H1 (cell line): Measurements from ENCODE around the gene ST8SIA3. TPM values are rescaled to one million over a fixed set of nuclear protein-coding genes. Genes with fewer than 3 reads are reported as not detected.
A peak's percentile ranks its signal among the peaks of the same experiment; 100 is the strongest.

ENCODE experiments used
- CTCF ChIA-PET: fragments of 300-600 bp; sonication (Branson Sonifier 250); formaldehyde crosslinking; loops from one replicate; lab custom pipeline; 2021; ENCODE audit not compliant: partially characterized antibody; lab: Charles Lee
- POLR2A ChIA-PET: fragments of 300-600 bp; sonication (Branson Sonifier 250); formaldehyde crosslinking; loops from one replicate; lab custom pipeline; 2021; ENCODE audit warnings: inconsistent platforms; ENCODE audit not compliant: partially characterized antibody; lab: Charles Lee
- DNase-seq, 2 experiments: peaks; one replicate each; pipeline versions ENCODE4 v3.0.0 to v3.0.0-alpha.2; 2010 to 2022; ENCODE audit warnings: low spot score in 2 of 2, low read depth in 1 of 2, mixed read lengths in 1 of 2
- FAIRE-seq: peaks from 2 replicates; lab custom pipeline; 2011; peaks lifted over from hg19 to GRCh38; lab: Jason Lieb, UNC
- H2AFZ ChIP-seq: 2 replicates; pipeline ENCODE4 v1.8.1; 2012; ENCODE audit warnings: low read length, inconsistent platforms
- H2AK5ac ChIP-seq: 2 replicates; pipeline ENCODE4 v1.6.1; 2013; ENCODE audit warnings: low read depth, low read length
- H2BK120ac ChIP-seq: replicated peaks from 2 replicates; pipeline ENCODE3; 2013; ENCODE audit warnings: low read depth, low read length, inconsistent platforms
- H2BK12ac ChIP-seq: 2 replicates; pipeline ENCODE4 v1.6.1; 2013; ENCODE audit warnings: low read depth, low read length
- H2BK15ac ChIP-seq: 2 replicates; pipeline ENCODE4 v1.6.1; 2013; ENCODE audit warnings: low read length
- H2BK20ac ChIP-seq: 2 replicates; pipeline ENCODE4 v1.6.1; 2013; ENCODE audit warnings: low read length
- H2BK5ac ChIP-seq: 2 replicates; pipeline ENCODE4 v1.6.1; 2013; ENCODE audit warnings: low read depth, low read length
- H3K14ac ChIP-seq: 2 replicates; pipeline ENCODE4 v1.6.1; 2013; ENCODE audit warnings: inconsistent platforms; ENCODE audit not compliant: insufficient read length
- H3K18ac ChIP-seq: 2 replicates; pipeline ENCODE4 v1.6.1; 2013; ENCODE audit warnings: low read length; ENCODE audit errors: extremely low read depth
- H3K23ac ChIP-seq: 2 replicates; pipeline ENCODE4 v1.6.1; 2013; ENCODE audit warnings: inconsistent platforms; ENCODE audit not compliant: insufficient read length
- H3K23me2 ChIP-seq: 2 replicates; pipeline ENCODE4 v1.6.1; 2013; ENCODE audit warnings: low read depth, low read length
- H3K27ac ChIP-seq: 2 replicates; pipeline ENCODE4 v1.6.1; 2011; ENCODE audit warnings: low read depth, low read length, inconsistent platforms
- H3K27me3 ChIP-seq, 4 experiments: replicated peaks in 1 of 4; 1 replicate in 1 of 4; 2 replicates in 3 of 4; pipeline versions ENCODE4 v1.6.1 to v1.8.1; 2011 to 2013; ENCODE audit warnings: low read length in 3 of 4, mild to moderate bottlenecking in 3 of 4, inconsistent platforms in 2 of 4, mixed read lengths in 2 of 4, moderate library complexity in 1 of 4; ENCODE audit not compliant: control insufficient read depth in 3 of 4, insufficient read depth in 3 of 4; ENCODE audit errors: extremely low read depth in 1 of 4
- H3K36me3 ChIP-seq, 4 experiments: 2 replicates each; pipeline versions ENCODE4 v1.6.1 to v1.8.1; 2011 to 2013; ENCODE audit warnings: mild to moderate bottlenecking in 4 of 4, low read length in 3 of 4, moderate library complexity in 2 of 4, control low read depth in 1 of 4, inconsistent platforms in 1 of 4; ENCODE audit not compliant: insufficient read depth in 4 of 4, control insufficient read depth in 2 of 4
- H3K4ac ChIP-seq: replicated peaks from 2 replicates; pipeline ENCODE3; 2013; ENCODE audit warnings: low read length, low read depth, mixed read lengths, inconsistent platforms; ENCODE audit not compliant: insufficient read length
- H3K4me1 ChIP-seq, 4 experiments: replicated peaks in 1 of 4; 1 replicate in 1 of 4; 2 replicates in 3 of 4; pipeline versions ENCODE4 v1.6.1 to v1.8.1; 2011 to 2013; ENCODE audit warnings: low read length in 3 of 4, inconsistent platforms in 2 of 4, mixed read lengths in 1 of 4; ENCODE audit not compliant: insufficient read depth in 4 of 4, control insufficient read depth in 3 of 4
- H3K4me2 ChIP-seq, 2 experiments: 2 replicates each; pipeline versions ENCODE4 v1.6.1 to v1.8.1; 2011 to 2013; ENCODE audit warnings: low read depth in 2 of 2, low read length in 2 of 2, control low read depth in 1 of 2, inconsistent platforms in 1 of 2, mild to moderate bottlenecking in 1 of 2; ENCODE audit not compliant: insufficient read depth in 1 of 2
- H3K4me3 ChIP-seq, 4 experiments: fragments of 200-600, 300-600 bp in 1 of 4; sonication (generic), shearing (Covaris generic), sonication (Bioruptor Twin) in 1 of 4; 2 replicates each; pipeline versions ENCODE4 v1.5.1 to v1.8.1; 2011 to 2016; ENCODE audit warnings: low read length in 4 of 4, low read depth in 3 of 4, control low read depth in 2 of 4, inconsistent platforms in 2 of 4, mild to moderate bottlenecking in 2 of 4, mixed read lengths in 1 of 4, moderate library complexity in 1 of 4; ENCODE audit not compliant: insufficient read depth in 2 of 4; ENCODE audit errors: extremely low read depth in 1 of 4
- H3K56ac ChIP-seq: replicated peaks from 2 replicates; pipeline ENCODE3; 2013; ENCODE audit warnings: low read depth, mild to moderate bottlenecking, mixed read lengths, low read length, inconsistent platforms; ENCODE audit not compliant: insufficient read length
- H3K79me1 ChIP-seq: 2 replicates; pipeline ENCODE4 v1.6.1; 2013; ENCODE audit warnings: low read depth, low read length, control low read depth
- H3K79me2 ChIP-seq, 2 experiments: 2 replicates each; pipeline versions ENCODE4 v1.6.1 to v1.8.1; 2012 to 2013; ENCODE audit warnings: low read length in 2 of 2, mild to moderate bottlenecking in 2 of 2, inconsistent platforms in 1 of 2; ENCODE audit not compliant: insufficient read depth in 2 of 2, control insufficient read depth in 1 of 2
- H3K9ac ChIP-seq, 4 experiments: replicated peaks in 1 of 4; 1 replicate in 1 of 4; 2 replicates in 3 of 4; pipeline versions ENCODE4 v1.6.1 to v1.8.1; 2011 to 2013; ENCODE audit warnings: low read depth in 3 of 4, low read length in 3 of 4, control low read depth in 2 of 4, mild to moderate bottlenecking in 2 of 4, moderate library complexity in 2 of 4, inconsistent platforms in 1 of 4; ENCODE audit errors: extremely low read depth in 1 of 4
- H3K9me3 ChIP-seq, 2 experiments: 2 replicates each; pipeline versions ENCODE4 v1.6.1 to v1.8.1; 2012 to 2013; ENCODE audit warnings: mild to moderate bottlenecking in 2 of 2, moderate library complexity in 2 of 2, control low read depth in 1 of 2, inconsistent platforms in 1 of 2, low read depth in 1 of 2, low read length in 1 of 2, mixed read lengths in 1 of 2; ENCODE audit not compliant: insufficient read depth in 2 of 2
- H4K20me1 ChIP-seq, 2 experiments: replicated peaks in 1 of 2; 2 replicates each; pipeline versions ENCODE3 to v1.8.1; 2011 to 2013; ENCODE audit warnings: inconsistent platforms in 2 of 2, low read length in 2 of 2, mild to moderate bottlenecking in 1 of 2; ENCODE audit not compliant: insufficient read depth in 2 of 2, control insufficient read depth in 1 of 2
- H4K5ac ChIP-seq: 2 replicates; pipeline ENCODE4 v1.6.1; 2013; ENCODE audit warnings: low read length, low read depth, mixed read lengths, inconsistent platforms; ENCODE audit not compliant: insufficient read length
- H4K8ac ChIP-seq: 2 replicates; pipeline ENCODE4 v1.8.0; 2013; ENCODE audit warnings: mild to moderate bottlenecking, moderate library complexity, low read length, inconsistent platforms; ENCODE audit not compliant: insufficient read depth; ENCODE audit errors: extremely low read depth
- H4K91ac ChIP-seq: replicated peaks from 2 replicates; pipeline ENCODE3; 2013; ENCODE audit warnings: low read length, mixed read lengths, inconsistent platforms; ENCODE audit not compliant: insufficient read length
- EP300 ChIP-seq, 2 experiments: IDR thresholded peaks; 1 replicate in 1 of 2; 2 replicates in 1 of 2; pipeline ENCODE4 v1.6.1; 2011 to 2012; ENCODE audit warnings: low read depth in 2 of 2, low read length in 2 of 2, mild to moderate bottlenecking in 2 of 2, borderline replicate concordance in 1 of 2, inconsistent platforms in 1 of 2, moderate library complexity in 1 of 2
- WGBS, 2 experiments: shearing (Covaris generic) in 1 of 2; methylation state at CpG; one replicate each; pipeline versions ENCODE4 v1.1.6 to v1.1.7; 2013 to 2015; ENCODE audit warnings: low lambda C conversion rate in 2 of 2, mixed read lengths in 2 of 2, inconsistent platforms in 1 of 2, low coverage in 1 of 2, missing lambda C conversion rate in 1 of 2; ENCODE audit not compliant: insufficient replicate concordance in 2 of 2, insufficient coverage in 1 of 2, insufficient read length in 1 of 2; ENCODE audit errors: extremely low coverage in 1 of 2, missing lambda C conversion rate in 1 of 2; 5-methylcytosine and 5-hydroxymethylcytosine counted together
- polyA plus RNA-seq, 7 experiments: library from polyadenylated mRNA; depleted of rRNA in 3 of 7; stranded (reverse) in 5 of 7; unstranded in 2 of 7; fragments of >200 nt in 5 of 7; fragments of 200-250 nt in 2 of 7; gene quantifications; 1 replicate in 5 of 7; 2 replicates in 1 of 7; 4 replicates in 1 of 7; pipeline versions ENCODE4 v1.2.1 to v1.2.3, GENCODE V29; 2011 to 2013; ENCODE audit warnings: missing spikeins in 2 of 7, mixed read lengths in 2 of 7
- total RNA-seq: library from RNA; stranded (reverse); fragmentation: NEBNext Ultra II Directional; extraction: Animal tissue kit (Norgen Biotek cat#: 25700); gene quantifications from 2 replicates; pipeline ENCODE4 v1.2.1, GENCODE V29; 2021

ST8SIA3 gene
- total and polyA plus RNA-seq, 2 of the 8 experiments (the other 6 are each of a cell fraction or from before 2014, with no cell fraction given), result 1.2 to 3.7 TPM

DNA sequence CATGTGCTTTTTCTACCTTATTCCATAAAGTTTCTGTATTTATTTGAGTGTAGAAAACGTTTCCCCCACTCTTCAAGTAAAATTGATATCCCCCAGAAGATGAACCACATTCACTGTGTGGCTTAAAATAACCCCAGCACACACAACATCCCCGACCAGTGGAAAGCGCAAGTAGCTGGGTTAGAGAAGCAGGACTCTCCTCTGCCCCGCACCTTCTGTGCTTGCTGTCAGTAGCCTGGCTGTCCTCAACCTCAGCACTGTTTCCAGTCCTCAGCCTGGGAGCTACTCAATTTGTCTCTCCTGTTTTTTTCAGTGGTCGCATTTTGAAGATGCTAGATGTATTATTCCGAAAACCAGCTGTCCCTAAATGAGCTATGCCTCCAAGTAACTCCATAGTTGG is 18.0 kb upstream of the ST8SIA3 start:
- Histone ChIP-seq H4K91ac (no peak overlapping the region), H2AK5ac (no peak overlapping the region), H3K9ac (no peak overlapping the region), H2BK5ac (no peak overlapping the region), H3K4me3 (no peak overlapping the region), H3K36me3 (no peaks in the 10 kb centered on the region), H2BK20ac (no peak overlapping the region), H3K23ac (no peak overlapping the region), H2AFZ (peak overlapping the region; percentile 57; the same call in 1 of the 2 replicates), H3K4me2 (no peak overlapping the region), H3K9me3 (no peaks in the 10 kb centered on the region), H2BK15ac (no peak overlapping the region), H2BK12ac (no peak overlapping the region), H4K20me1 (no peaks in the 10 kb centered on the region), H3K14ac (no peak overlapping the region), H3K79me1 (no peaks in the 10 kb centered on the region), H3K4ac (no peak overlapping the region), H4K8ac (no peak overlapping the region), H4K5ac (no peak overlapping the region), H3K79me2 (no peaks in the 10 kb centered on the region), H3K27me3 (no peaks in the 10 kb centered on the region; a peak in 1 of 7 replicates), H3K18ac (no peak overlapping the region), H3K27ac (no peak overlapping the region), H3K23me2 (no peaks in the 10 kb centered on the region), H2BK120ac (no peak overlapping the region), H3K56ac (no peak overlapping the region), H3K4me1 (peaks cover 0 to 3% (median 1%) of the 10 kb centered on the region in 4 experiments; a peak in 2 of 7 replicates)
- WGBS, 2 experiments, result 85% methylated on average over 6 of the region's 6 CpGs; no CpG with 5 or more reads in 1 of the 2 experiments
- POLR2A ChIA-PET, result no interaction called here
- no peak for FAIRE-seq
- DNase-seq, result no peak
- CTCF ChIA-PET, result interaction anchor here (0.6 to 0.8 kb wide), 2 partner anchors 42 to 644 kb away, joined by 3 to 5 read pairs; no protein-coding TSS in a partner anchor
- no peak for TF ChIP-seq EP300 (IDR thresholded peaks at IDR 0.05; ENCODE audit: borderline replicate concordance in 1 of 2, low read depth in 2 of 2, low read length in 2 of 2)
